Thyroid gland (tissue), 4 donors: ENCODE data around the gene MRPL48. TPM values are rescaled to one million over a fixed set of nuclear protein-coding genes. Genes with fewer than 3 reads are reported as not detected.

Source experiments
- DNase-seq, 2 donors: peaks; one replicate each; pipeline ENCODE4 v3.0.0-alpha.2; 2019
- H3K27ac ChIP-seq, 3 donors: fragments of 200-600 bp; sonication (generic); 1 replicate in 2 of 3; 2 replicates in 1 of 3; pipeline ENCODE4 v1.5.1; 2016 to 2019; ENCODE audit warnings: mild to moderate bottlenecking in 1 of 3, moderate library complexity in 1 of 3
- H3K27me3 ChIP-seq: fragments of 200-600 bp; sonication (generic); one replicate; pipeline ENCODE4 v1.5.1; 2019
- H3K36me3 ChIP-seq, 2 donors: fragments of 200-600 bp; sonication (generic); one replicate each; pipeline ENCODE4 v1.5.1; 2016 to 2019
- H3K4me1 ChIP-seq, 2 donors: fragments of 200-600 bp; sonication (generic); one replicate each; pipeline ENCODE4 v1.5.1; 2017 to 2019
- H3K4me3 ChIP-seq, 3 donors: fragments of 200-600 bp; sonication (generic); replicated peaks in 1 of 3; 1 replicate in 2 of 3; 2 replicates in 1 of 3; pipeline ENCODE4 v1.5.1; 2016; ENCODE audit warnings: mild to moderate bottlenecking in 1 of 3
- H3K9me3 ChIP-seq: fragments of 200-600 bp; sonication (generic); one replicate; pipeline ENCODE4 v1.5.1; 2017
- CTCF ChIP-seq, 6 experiments: fragments of 200-600 bp in 3 of 6; fragments of 450-650 bp in 3 of 6; sonication (generic) in 3 of 6; IDR thresholded peaks; one replicate each; pipeline ENCODE4 v1.5.1; 2016 to 2019; ENCODE audit warnings: antibody characterized with exemption in 6 of 6, mild to moderate bottlenecking in 2 of 6, inconsistent platforms in 1 of 6, moderate library complexity in 1 of 6
- POLR2A ChIP-seq, 2 donors: fragments of 450-650 bp; IDR thresholded peaks; one replicate each; pipeline ENCODE4 v1.6.1; 2017; ENCODE audit warnings: antibody characterized with exemption in 2 of 2, mild to moderate bottlenecking in 2 of 2, moderate library complexity in 1 of 2
- WGBS, 2 donors: methylation state at CpG; one replicate each; pipeline ENCODE4 v1.1.5; 2017; 5-methylcytosine and 5-hydroxymethylcytosine counted together
- intact Hi-C: fragments of 100-400 bp; cut with DNase I; formaldehyde crosslinking; loops from one replicate; pipeline ENCODE4 v1.15.1; 2023
- total RNA-seq, 4 donors: library from RNA; depleted of rRNA; stranded (reverse); fragments of >200 nt; gene quantifications; one replicate each; pipeline ENCODE4 v1.2.3, GENCODE V29; 2016

MRPL48 gene
- total RNA-seq, 4 donors from 2014 or later: 16.0 to 38.5 (median 29.8) TPM

GRCh38 chr11:73914284-73914683 lies 126.6 kb downstream of the MRPL48 start:
- no peak overlapping the region for H3K4me3 ChIP-seq
- 92 to 94% methylated on average over 4 of the region's 4 CpGs for WGBS, 2 donors
- H3K36me3 ChIP-seq: peaks cover 9 to 41% of the 10 kb centered on the region in 2 donors
- H3K9me3 ChIP-seq: no peaks in the 10 kb centered on the region
- H3K27me3 ChIP-seq: no peaks in the 10 kb centered on the region
- H3K4me1 ChIP-seq: no peaks in the 10 kb centered on the region
- intact Hi-C loops: no loop called here
- H3K27ac ChIP-seq: no peak overlapping the region
- DNase-seq: no peak
- TF ChIP-seq POLR2A (IDR thresholded peaks at IDR 0.05): no peak
- TF ChIP-seq CTCF (IDR thresholded peaks at IDR 0.05): no peak

Other genes starting within 250 kb of the MRPL48 start
- 10 to 100 TPM; 32.7 to 51.0 (median 40.2) TPM for gene FAM168A, start 189.8 kb upstream of the MRPL48 start, total RNA-seq
- gene PLEKHB1, start 141.3 kb upstream of the MRPL48 start, total RNA-seq: 10 to 100 TPM; 25.1 to 98.8 (median 77.4) TPM
- gene RAB6A, start 26.8 kb upstream of the MRPL48 start, total RNA-seq: 100 to 1,000 TPM; 131 to 191 (median 178) TPM
- 100 to 1,000 TPM in 2 of 4 donors, 10 to 100 TPM in 2; 62.9 to 117 (median 103) TPM for gene COA4, start 89.0 kb downstream of the MRPL48 start, total RNA-seq
- 10 to 100 TPM; 10.0 to 23.3 (median 15.9) TPM for gene PAAF1, start 89.1 kb downstream of the MRPL48 start, total RNA-seq
- gene DNAJB13, start 163.2 kb downstream of the MRPL48 start, total RNA-seq: under 1 TPM in 1 of 4 donors, not detected in 3; 0.75 TPM
- gene UCP2, start 195.0 kb downstream of the MRPL48 start, total RNA-seq: 10 to 100 TPM; 41.4 to 97.0 (median 52.5) TPM
- gene UCP3, start 221.2 kb downstream of the MRPL48 start, total RNA-seq: 1 to 10 TPM; 3.1 to 3.6 (median 3.4) TPM